B cell (primary cell): ENCODE measurements around the gene PUS3. TPM values are rescaled to one million over a fixed set of nuclear protein-coding genes. Genes with fewer than 3 reads are reported as not detected.
A peak's percentile ranks its signal among the peaks of the same experiment; 100 is the strongest.

Source experiments
- ATAC-seq: fragments of 200-7000 bp; cut with Tn5 transposase; one replicate; pipeline ENCODE4 v1.10.0; 2021; ENCODE audit warnings: low read depth, mild to moderate bottlenecking, moderate number of reproducible peaks, moderate library complexity
- CTCF ChIA-PET: fragments of 350-600 bp; sonication (Branson Sonifier 250); formaldehyde crosslinking; loops from one replicate; lab custom pipeline; 2021; ENCODE audit warnings: antibody characterized with exemption, inconsistent platforms; lab: Charles Lee
- POLR2A ChIA-PET: fragments of 350-600 bp; sonication (Branson Sonifier 250); formaldehyde crosslinking; loops from one replicate; lab custom pipeline; 2021; ENCODE audit warnings: antibody characterized with exemption; lab: Charles Lee
- DNase-seq: peaks from one replicate; pipeline ENCODE4 v3.0.0; 2013
- H2AFZ ChIP-seq: 2 replicates; pipeline ENCODE4 v1.6.1; 2012; ENCODE audit warnings: mild to moderate bottlenecking, low read depth, low read length; ENCODE audit not compliant: insufficient read depth, poor library complexity, severe bottlenecking
- H3K27ac ChIP-seq, 2 donors: 1 replicate in 1 of 2; 2 replicates in 1 of 2; pipeline ENCODE4 v1.5.1; 2012 to 2013; ENCODE audit warnings: low read length in 2 of 2, mild to moderate bottlenecking in 2 of 2, moderate library complexity in 1 of 2
- H3K27me3 ChIP-seq, 4 experiments: fragments of 200-600 bp in 1 of 4; sonication (generic) in 1 of 4; replicated peaks in 1 of 4; 1 replicate in 2 of 4; 2 replicates in 2 of 4; pipeline versions ENCODE4 v1.6.1 to v1.7.0; 2013 to 2016; ENCODE audit warnings: low read length in 3 of 4, mild to moderate bottlenecking in 2 of 4, mixed read lengths in 1 of 4, moderate library complexity in 1 of 4; ENCODE audit not compliant: insufficient read depth in 4 of 4, control insufficient read depth in 3 of 4; ENCODE audit errors: control extremely low read depth in 1 of 4
- H3K36me3 ChIP-seq, 2 experiments: replicated peaks in 1 of 2; 1 replicate in 1 of 2; 2 replicates in 1 of 2; pipeline versions ENCODE4 v1.6.1 to v1.7.1; 2013; ENCODE audit warnings: low read length in 1 of 2; ENCODE audit not compliant: insufficient read depth in 2 of 2, control insufficient read depth in 1 of 2; ENCODE audit errors: control extremely low read depth in 1 of 2, extremely low read depth in 1 of 2
- H3K4me1 ChIP-seq, 2 donors: fragments of 200-600 bp in 1 of 2; sonication (generic) in 1 of 2; 1 replicate in 1 of 2; 2 replicates in 1 of 2; pipeline versions ENCODE4 v1.5.1 to v1.6.1; 2013 to 2017; ENCODE audit warnings: low read length in 2 of 2; ENCODE audit not compliant: control insufficient read depth in 2 of 2, insufficient read depth in 2 of 2
- H3K4me2 ChIP-seq: replicated peaks from 2 replicates; pipeline ENCODE3; 2012; ENCODE audit warnings: mild to moderate bottlenecking, low read depth, low read length; ENCODE audit not compliant: poor library complexity, severe bottlenecking
- H3K4me3 ChIP-seq, 5 experiments: fragments of 200-600 bp in 1 of 5; sonication (generic) in 1 of 5; 1 replicate in 3 of 5; 2 replicates in 2 of 5; pipeline versions ENCODE4 v1.5.1 to v1.7.0; 2011 to 2016; ENCODE audit warnings: low read length in 4 of 5, mild to moderate bottlenecking in 4 of 5, low read depth in 2 of 5, control low read depth in 1 of 5, moderate library complexity in 1 of 5; ENCODE audit not compliant: insufficient read depth in 1 of 5; ENCODE audit errors: control extremely low read depth in 1 of 5, extremely low read depth in 1 of 5
- H3K79me2 ChIP-seq: fragments of 200-600 bp; sonication (generic); one replicate; pipeline ENCODE4 v1.6.0; 2016; ENCODE audit warnings: low read length; ENCODE audit not compliant: control insufficient read depth, insufficient read depth
- H3K9ac ChIP-seq: fragments of 200-600 bp; sonication (generic); 2 replicates; pipeline ENCODE4 v1.6.1; 2017; ENCODE audit warnings: mild to moderate bottlenecking, low read length, moderate library complexity
- H3K9me3 ChIP-seq, 3 donors: one replicate each; pipeline versions ENCODE4 v1.6.1 to v1.7.1; 2013; ENCODE audit warnings: low read length in 2 of 3; ENCODE audit not compliant: control insufficient read depth in 2 of 3, insufficient read depth in 1 of 3; ENCODE audit errors: control extremely low read depth in 1 of 3
- H4K20me1 ChIP-seq: 2 replicates; pipeline ENCODE4 v1.6.0; 2012; ENCODE audit warnings: mild to moderate bottlenecking, low read length; ENCODE audit not compliant: insufficient read depth, control insufficient read depth, poor library complexity, severe bottlenecking
- H3K27ac Mint-ChIP-seq: one replicate; pipeline ENCODE4 v1.8.0; 2021; ENCODE audit warnings: mixed read lengths
- H3K27me3 Mint-ChIP-seq: one replicate; pipeline ENCODE4 v1.8.0; 2021; ENCODE audit warnings: mixed read lengths
- H3K4me1 Mint-ChIP-seq: one replicate; pipeline ENCODE4 v1.8.0; 2021; ENCODE audit warnings: mixed read lengths
- H3K4me3 Mint-ChIP-seq: one replicate; pipeline ENCODE4 v1.8.0; 2021; ENCODE audit warnings: mixed read lengths
- H3K9me3 Mint-ChIP-seq: one replicate; pipeline ENCODE4 v1.8.0; 2022; ENCODE audit warnings: mixed read lengths; ENCODE audit not compliant: insufficient read depth
- EZH2 ChIP-seq: IDR thresholded peaks from 2 replicates; pipeline ENCODE4 v1.6.1; 2012; ENCODE audit warnings: borderline replicate concordance, low read depth, mild to moderate bottlenecking, moderate library complexity, low read length; ENCODE audit not compliant: insufficient read depth, poor library complexity, severe bottlenecking
- WGBS: methylation state at CpG from one replicate; pipeline ENCODE4 v1.1.5; 2013; ENCODE audit warnings: missing lambda C conversion rate; ENCODE audit not compliant: insufficient coverage; 5-methylcytosine and 5-hydroxymethylcytosine counted together
- intact Hi-C: fragments of 100-400 bp; cut with micrococcal nuclease; formaldehyde crosslinking; loops from one replicate; pipeline ENCODE4 v1.10.0; 2022
- polyA plus RNA-seq: library from polyadenylated mRNA; depleted of rRNA; stranded (reverse); fragments of >200 nt; gene quantifications from 2 replicates; pipeline ENCODE4 v1.2.3, GENCODE V29; 2012
- total RNA-seq, 2 donors: library from RNA; stranded (reverse); fragments of 120-200 nt in 1 of 2; gene quantifications; 1 replicate in 1 of 2; 2 replicates in 1 of 2; pipeline versions ENCODE4 v1.2.3 to v1.2.4, GENCODE V29; 2013 to 2022
- TF ChIP-seq, protein P1 (sequence below): fragments of 200-600 bp; IDR thresholded peaks from one replicate; pipeline ENCODE4 v1.8.0; 2022; ENCODE audit warnings: antibody characterized with exemption, mild to moderate bottlenecking

PUS3 gene
- total and polyA plus RNA-seq, 2 donors (not counting 1 experiment from before 2014, with no cell fraction given) = 2.7 to 8.1 TPM

DNA sequence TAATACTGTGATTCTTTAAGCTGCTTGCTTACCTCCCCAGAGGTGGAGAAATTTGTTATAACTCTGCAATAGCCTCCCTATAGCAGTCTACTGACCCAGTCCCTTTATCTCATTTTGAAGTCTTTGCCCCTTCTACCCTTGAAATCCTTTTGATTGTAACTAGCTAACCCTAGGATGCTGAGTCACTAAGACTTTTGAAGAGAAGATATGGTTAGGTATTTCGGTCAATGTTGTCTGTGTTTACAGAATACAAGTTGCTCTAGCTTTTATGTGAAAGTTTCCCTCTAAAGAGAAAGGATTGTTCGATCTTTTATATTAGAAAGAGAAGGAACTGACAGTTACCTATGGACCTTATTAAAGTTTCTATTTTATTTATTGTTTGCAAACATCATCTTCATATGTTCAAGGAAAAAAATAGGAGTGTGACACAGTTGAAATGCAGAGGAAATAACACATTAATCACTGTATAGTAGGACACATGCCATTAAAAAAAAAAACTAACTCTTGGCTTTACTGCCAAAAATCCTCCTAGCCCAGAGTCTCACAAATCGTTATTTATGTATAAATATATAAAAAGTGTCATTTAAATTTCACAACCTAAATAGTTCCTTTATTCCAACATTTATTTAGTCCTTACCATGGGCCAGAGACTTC is 12.4 kb downstream of the PUS3 start:
- DNase-seq (no peak), ATAC-seq (no peak)
- H3K9me3 ChIP-seq = peaks cover 0 to 7% (median 0%) of the 10 kb centered on the region in 3 donors
- no peak overlapping the region for H3K27ac ChIP-seq
- Mint-ChIP-seq H3K4me1 (peaks cover 24% of the 10 kb centered on the region), H3K9me3 (no peaks in the 10 kb centered on the region), H3K27ac (no peak overlapping the region), H3K4me3 (peak overlapping the region; percentile 0), H3K27me3 (no peaks in the 10 kb centered on the region)
- no peaks in the 10 kb centered on the region for H3K27me3 ChIP-seq
- H4K20me1 ChIP-seq = peaks cover 30% of the 10 kb centered on the region
- no CpG with 5 or more reads among the region's 3 CpGs for WGBS
- peaks cover 5 to 19% of the 10 kb centered on the region in 2 donors for H3K4me1 ChIP-seq
- H3K4me2 ChIP-seq = no peak overlapping the region
- H3K9ac ChIP-seq = no peak overlapping the region
- POLR2A ChIA-PET = interaction anchor here (1.3 kb wide), 1 partner anchor 12 kb away, joined by 3 read pairs; the partner anchor contains the start of gene PUS3
- peaks cover 0 to 21% of the 10 kb centered on the region in 2 experiments for H3K36me3 ChIP-seq
- H3K79me2 ChIP-seq = peaks cover 27% of the 10 kb centered on the region
- TF ChIP-seq, protein P1, sequence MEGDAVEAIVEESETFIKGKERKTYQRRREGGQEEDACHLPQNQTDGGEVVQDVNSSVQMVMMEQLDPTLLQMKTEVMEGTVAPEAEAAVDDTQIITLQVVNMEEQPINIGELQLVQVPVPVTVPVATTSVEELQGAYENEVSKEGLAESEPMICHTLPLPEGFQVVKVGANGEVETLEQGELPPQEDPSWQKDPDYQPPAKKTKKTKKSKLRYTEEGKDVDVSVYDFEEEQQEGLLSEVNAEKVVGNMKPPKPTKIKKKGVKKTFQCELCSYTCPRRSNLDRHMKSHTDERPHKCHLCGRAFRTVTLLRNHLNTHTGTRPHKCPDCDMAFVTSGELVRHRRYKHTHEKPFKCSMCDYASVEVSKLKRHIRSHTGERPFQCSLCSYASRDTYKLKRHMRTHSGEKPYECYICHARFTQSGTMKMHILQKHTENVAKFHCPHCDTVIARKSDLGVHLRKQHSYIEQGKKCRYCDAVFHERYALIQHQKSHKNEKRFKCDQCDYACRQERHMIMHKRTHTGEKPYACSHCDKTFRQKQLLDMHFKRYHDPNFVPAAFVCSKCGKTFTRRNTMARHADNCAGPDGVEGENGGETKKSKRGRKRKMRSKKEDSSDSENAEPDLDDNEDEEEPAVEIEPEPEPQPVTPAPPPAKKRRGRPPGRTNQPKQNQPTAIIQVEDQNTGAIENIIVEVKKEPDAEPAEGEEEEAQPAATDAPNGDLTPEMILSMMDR = no peak
- no peak for TF ChIP-seq EZH2
- H2AFZ ChIP-seq = no peak overlapping the region
- no peak overlapping the region for H3K4me3 ChIP-seq
- intact Hi-C loops = no loop called here
- CTCF ChIA-PET = interaction anchor here (0.7 to 1.2 kb wide), 2 partner anchors 13 to 303 kb away, joined by 3 to 6 read pairs; partner anchors contain the start of gene PUS3
